Measurements from ENCODE around the gene RERG.

RERG gene

DNA sequence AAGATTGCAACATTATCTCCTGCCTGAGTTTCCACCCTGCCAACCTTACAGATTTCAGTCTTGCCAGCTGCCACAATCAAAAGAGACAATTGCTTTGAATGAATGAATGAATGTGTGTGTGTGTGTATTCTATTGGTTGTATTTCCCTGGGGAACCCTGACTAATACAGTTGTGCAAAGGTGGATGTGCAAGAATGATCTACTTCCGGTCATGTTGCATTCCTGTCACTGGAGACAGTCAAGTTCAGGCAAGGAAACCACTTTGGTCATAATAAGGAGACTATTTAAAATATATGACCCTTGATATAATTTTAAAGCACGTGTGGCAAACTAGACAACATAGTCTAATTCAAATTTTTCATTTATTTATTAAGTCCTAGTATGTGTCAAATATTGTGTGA is 13.1 kb downstream of the RERG start:
- Histone ChIP-seq H3K9ac (ENCODE audit: low read depth, low read length) (no peak overlapping the region), H3K36me3 (ENCODE audit: insufficient read depth, low read length) (no peaks in the 10 kb centered on the region), H3K9me3 (ENCODE audit: control insufficient read depth, insufficient read depth, low read length) (no peaks in the 10 kb centered on the region), H3K4me1 (ENCODE audit: insufficient read depth, low read length) (peaks cover 23% of the 10 kb centered on the region; the same call in 1 of the 2 replicates)

DNA sequence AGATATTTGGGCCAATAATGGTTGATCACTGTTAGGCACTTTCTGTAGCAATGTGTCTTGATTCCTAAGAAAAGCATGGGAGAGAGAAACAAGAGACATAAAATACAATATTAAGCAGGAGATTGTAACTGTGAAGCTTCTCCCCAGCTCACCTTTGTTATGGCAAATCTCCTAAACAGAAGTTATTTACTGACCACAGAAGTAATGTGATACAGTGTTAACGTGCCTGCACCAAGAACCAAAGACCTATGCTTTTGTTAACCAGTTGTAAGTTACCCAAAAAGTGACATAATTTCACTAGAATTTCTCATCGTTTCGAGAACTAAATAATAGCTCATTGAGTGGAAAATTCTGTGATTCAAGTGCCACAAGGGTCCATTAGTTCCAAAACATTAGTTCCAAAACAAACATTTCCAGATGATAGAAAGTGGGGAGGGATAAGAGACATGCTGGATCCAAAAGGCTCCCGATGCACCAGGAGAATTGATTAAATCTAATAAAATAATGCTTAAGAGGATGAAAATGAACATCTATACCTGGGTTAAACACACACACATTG is 14.3 kb downstream of the RERG start:
- Histone ChIP-seq H3K9ac (ENCODE audit: low read depth, low read length) (no peak overlapping the region), H3K9me3 (ENCODE audit: control insufficient read depth, insufficient read depth, low read length) (no peaks in the 10 kb centered on the region), H3K36me3 (ENCODE audit: insufficient read depth, low read length) (no peaks in the 10 kb centered on the region)

DNA sequence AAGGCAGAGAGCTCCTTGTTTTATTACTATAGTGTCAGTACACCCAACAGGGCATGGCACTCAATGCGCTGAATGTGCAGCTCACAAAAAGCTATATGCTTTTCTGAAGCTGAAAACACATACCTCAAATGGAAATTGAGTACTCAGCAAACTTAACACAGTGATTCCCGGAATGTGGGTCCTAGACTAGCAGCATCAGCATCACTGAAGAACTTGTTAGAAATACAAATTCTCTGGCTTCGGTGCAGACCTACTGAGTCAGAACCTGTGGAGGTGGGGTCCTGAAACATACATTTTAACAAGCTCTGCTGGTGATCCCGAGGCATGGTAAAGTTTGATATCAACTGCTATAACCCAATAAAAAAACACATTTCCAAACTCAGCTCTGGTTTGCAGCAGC is 14.9 kb downstream of the RERG start:
- H3K9me3 ChIP-seq (ENCODE audit: control insufficient read depth, insufficient read depth, low read length) = no peaks in the 10 kb centered on the region
- H3K36me3 ChIP-seq (ENCODE audit: insufficient read depth, low read length) = no peaks in the 10 kb centered on the region
- no peak overlapping the region for H3K9ac ChIP-seq (ENCODE audit: low read depth, low read length)
- peaks cover 23% of the 10 kb centered on the region; the same call in 1 of the 2 replicates for H3K4me1 ChIP-seq (ENCODE audit: insufficient read depth, low read length)

More for the DNA sequence above, 14.3 kb downstream of the RERG start:
- peaks cover 23% of the 10 kb centered on the region; the same call in 1 of the 2 replicates for H3K4me1 ChIP-seq (ENCODE audit: insufficient read depth, low read length)

DNA sequence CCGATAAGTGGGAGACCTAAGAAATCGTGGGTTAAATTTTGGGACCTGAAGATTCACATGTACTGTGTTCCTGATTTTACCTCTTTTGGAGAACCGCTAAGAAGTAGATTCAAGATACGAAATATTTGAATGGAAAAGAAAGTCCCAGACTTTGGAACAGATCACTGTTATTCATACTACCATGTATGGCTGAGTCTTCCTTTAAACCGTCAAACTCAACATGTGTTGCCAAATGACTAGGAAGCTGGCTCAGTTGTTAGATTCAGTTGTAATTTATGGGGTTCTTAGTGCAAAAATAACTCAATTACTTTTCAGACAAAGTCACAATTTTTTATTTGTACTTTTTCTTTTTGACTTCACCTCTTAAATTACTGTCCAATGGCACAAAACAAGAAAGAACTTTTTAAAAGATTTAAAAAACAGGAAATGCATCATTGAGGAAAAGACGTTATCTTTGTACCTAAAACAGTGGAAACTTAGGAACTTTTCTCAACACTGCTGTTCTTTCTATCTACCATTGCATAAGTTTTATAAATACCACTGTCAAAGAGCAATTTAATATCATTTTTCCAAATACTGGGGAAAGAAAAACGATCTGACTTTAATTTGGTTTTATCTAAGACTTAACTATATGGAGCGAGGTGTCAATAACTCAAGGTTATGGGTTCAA is 15.7 kb downstream of the RERG start:
- H3K4me1 ChIP-seq (ENCODE audit: insufficient read depth, low read length) = peaks cover 23% of the 10 kb centered on the region; the same call in 1 of the 2 replicates
- H3K36me3 ChIP-seq (ENCODE audit: insufficient read depth, low read length) = no peaks in the 10 kb centered on the region
- no peak overlapping the region for H3K9ac ChIP-seq (ENCODE audit: low read depth, low read length)
- H3K9me3 ChIP-seq (ENCODE audit: control insufficient read depth, insufficient read depth, low read length) = no peaks in the 10 kb centered on the region

DNA sequence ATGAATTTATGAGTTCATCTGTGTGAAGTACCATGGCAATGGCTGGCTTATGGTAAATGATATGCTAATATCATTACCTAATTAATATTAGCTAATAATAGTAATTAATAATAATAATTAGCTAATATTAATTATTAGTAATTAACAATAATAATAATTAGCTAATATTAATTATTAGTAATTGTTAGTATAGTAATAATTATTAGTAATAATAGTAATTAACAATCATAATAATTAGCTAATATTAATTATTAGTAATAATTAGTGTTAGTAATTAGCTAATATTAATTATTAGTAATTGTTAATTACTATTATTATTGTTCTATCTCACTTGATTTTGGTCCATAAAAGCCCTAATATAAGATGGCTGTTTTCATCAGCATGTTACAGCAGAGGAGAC is 19.8 kb downstream of the RERG start:
- no peak overlapping the region for H3K9ac ChIP-seq (ENCODE audit: low read depth, low read length)
- H3K9me3 ChIP-seq (ENCODE audit: control insufficient read depth, insufficient read depth, low read length) = no peaks in the 10 kb centered on the region
- H3K4me1 ChIP-seq (ENCODE audit: insufficient read depth, low read length) = peaks cover 7% of the 10 kb centered on the region; the same call in 1 of the 2 replicates
- no peaks in the 10 kb centered on the region for H3K36me3 ChIP-seq (ENCODE audit: insufficient read depth, low read length)

DNA sequence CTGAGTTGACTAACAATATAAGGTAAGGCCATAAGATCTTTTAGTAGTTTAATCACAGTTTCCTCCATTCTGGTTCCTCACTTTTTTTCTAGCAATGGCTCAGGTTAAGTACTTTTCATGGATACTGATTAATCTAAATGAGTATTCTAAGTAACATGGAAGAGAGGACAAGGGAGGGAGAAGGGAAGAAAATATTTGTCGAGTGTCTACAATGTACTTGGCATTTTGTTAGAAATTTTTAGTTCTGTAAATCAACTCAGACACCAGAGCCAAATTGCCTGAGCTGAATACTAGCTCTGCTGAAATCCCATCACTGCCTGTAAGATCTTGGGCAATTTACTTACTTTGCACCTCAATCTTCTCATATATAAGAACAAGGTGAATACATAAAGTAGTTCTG is 20.2 kb downstream of the RERG start:
- no peak overlapping the region for H3K9ac ChIP-seq (ENCODE audit: low read depth, low read length)

DNA sequence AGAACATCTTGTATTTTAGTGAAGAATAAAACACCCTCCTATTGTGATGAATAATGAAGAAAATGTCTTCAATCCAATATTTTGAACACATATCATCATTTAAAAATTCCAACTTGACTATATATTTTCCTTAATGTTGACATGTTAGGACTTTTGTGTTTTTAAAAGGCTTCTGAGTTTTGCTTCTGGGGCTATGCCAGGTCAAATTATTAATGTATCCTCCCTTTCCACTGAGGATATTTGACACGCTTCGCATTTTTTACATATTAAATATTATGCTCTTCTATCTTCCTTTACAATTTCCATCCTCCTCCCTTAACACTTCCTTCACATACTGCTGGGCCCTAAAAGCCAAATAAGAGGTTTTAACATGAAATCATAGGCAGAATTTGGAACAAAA is 20.6 kb downstream of the RERG start:
- Histone ChIP-seq H3K36me3 (ENCODE audit: insufficient read depth, low read length) (no peaks in the 10 kb centered on the region), H3K9me3 (ENCODE audit: control insufficient read depth, insufficient read depth, low read length) (no peaks in the 10 kb centered on the region), H3K9ac (ENCODE audit: low read depth, low read length) (no peak overlapping the region), H3K4me1 (ENCODE audit: insufficient read depth, low read length) (no peaks in the 10 kb centered on the region)

More for the DNA sequence above, 20.2 kb downstream of the RERG start:
- Histone ChIP-seq H3K36me3 (ENCODE audit: insufficient read depth, low read length) (no peaks in the 10 kb centered on the region), H3K4me1 (ENCODE audit: insufficient read depth, low read length) (peaks cover 3% of the 10 kb centered on the region; the same call in 1 of the 2 replicates), H3K9me3 (ENCODE audit: control insufficient read depth, insufficient read depth, low read length) (no peaks in the 10 kb centered on the region)

DNA sequence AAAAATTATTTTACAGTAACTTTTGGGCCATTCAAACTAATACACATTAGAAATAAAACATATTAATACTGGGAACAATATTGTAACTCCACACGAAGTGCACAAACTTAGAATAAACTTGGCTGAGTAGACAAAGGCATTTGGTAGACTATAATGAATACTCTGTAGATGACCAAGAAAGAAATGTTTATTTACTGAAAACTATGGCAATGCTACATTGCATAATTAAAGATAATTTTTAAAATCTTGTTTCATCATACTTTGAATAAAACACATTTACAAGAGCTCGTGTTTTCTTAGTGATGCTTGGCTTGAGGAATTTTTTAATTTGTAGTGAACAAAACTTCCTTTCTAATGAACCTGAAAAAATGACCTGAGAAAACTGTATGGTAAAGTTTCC is 21.3 kb downstream of the RERG start:
- H3K9me3 ChIP-seq (ENCODE audit: control insufficient read depth, insufficient read depth, low read length) = no peaks in the 10 kb centered on the region
- H3K4me1 ChIP-seq (ENCODE audit: insufficient read depth, low read length) = no peaks in the 10 kb centered on the region
- no peaks in the 10 kb centered on the region for H3K36me3 ChIP-seq (ENCODE audit: insufficient read depth, low read length)
- no peak overlapping the region for H3K9ac ChIP-seq (ENCODE audit: low read depth, low read length)

DNA sequence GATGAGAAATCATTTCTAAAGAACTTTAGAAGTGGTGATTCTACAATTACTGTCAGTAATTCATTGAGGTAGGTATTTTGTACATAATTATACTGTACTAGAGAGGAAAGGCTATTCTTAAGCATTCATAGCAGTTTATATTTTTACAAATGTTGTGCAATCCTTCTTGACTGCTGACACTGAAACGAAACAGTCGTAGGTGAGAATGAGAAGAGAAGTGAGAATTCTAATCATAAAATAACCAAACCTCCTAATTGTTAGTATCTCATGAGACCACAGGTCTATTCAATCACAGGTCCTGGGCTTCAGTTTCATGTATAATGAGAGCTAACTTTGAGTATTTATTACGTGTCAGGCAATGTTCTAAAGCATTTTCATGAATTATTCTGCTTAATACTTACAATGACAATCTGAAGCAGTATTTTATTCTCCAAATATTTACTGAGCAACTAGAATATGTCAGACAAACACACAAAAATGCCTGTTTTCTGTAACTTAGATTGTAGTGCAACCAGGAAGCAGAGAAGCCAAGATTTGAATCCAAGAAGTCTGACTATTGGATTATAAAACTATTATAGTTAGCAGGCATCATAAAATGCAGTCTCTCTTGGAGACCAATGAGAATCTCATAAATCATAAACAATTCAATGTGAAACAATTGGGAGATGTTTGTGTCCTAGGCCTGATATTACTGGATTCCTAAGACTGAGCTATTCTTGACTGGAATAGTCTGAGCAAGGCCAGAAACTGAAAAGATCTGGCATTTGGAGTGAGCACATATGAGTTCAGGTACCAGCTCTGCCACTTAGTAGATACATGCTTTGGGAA is 24.3 kb downstream of the RERG start:
- Histone ChIP-seq H3K4me1 (ENCODE audit: insufficient read depth, low read length) (no peaks in the 10 kb centered on the region), H3K9ac (ENCODE audit: low read depth, low read length) (no peak overlapping the region), H3K9me3 (ENCODE audit: control insufficient read depth, insufficient read depth, low read length) (no peaks in the 10 kb centered on the region), H3K36me3 (ENCODE audit: insufficient read depth, low read length) (no peaks in the 10 kb centered on the region)

DNA sequence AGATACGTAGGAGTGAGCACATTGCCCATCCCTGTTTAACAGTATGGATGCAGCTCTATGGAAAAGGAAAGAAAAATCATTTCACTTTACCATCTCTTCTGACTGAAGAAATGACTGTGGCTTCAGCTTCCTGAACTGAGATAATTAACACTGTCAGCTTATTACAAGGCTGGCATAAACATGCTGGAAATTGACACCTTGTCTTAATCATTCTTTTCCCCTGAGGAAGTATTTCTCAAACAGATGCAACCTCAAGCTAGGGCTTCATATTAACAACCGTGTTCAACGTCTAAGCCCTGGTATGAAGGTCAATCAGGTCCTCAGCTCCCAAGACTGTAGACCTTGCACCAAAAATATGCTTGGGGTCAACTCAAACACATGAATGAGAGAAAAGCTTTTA is 25.0 kb downstream of the RERG start:
- no peaks in the 10 kb centered on the region for H3K36me3 ChIP-seq (ENCODE audit: insufficient read depth, low read length)
- no peaks in the 10 kb centered on the region for H3K4me1 ChIP-seq (ENCODE audit: insufficient read depth, low read length)

DNA sequence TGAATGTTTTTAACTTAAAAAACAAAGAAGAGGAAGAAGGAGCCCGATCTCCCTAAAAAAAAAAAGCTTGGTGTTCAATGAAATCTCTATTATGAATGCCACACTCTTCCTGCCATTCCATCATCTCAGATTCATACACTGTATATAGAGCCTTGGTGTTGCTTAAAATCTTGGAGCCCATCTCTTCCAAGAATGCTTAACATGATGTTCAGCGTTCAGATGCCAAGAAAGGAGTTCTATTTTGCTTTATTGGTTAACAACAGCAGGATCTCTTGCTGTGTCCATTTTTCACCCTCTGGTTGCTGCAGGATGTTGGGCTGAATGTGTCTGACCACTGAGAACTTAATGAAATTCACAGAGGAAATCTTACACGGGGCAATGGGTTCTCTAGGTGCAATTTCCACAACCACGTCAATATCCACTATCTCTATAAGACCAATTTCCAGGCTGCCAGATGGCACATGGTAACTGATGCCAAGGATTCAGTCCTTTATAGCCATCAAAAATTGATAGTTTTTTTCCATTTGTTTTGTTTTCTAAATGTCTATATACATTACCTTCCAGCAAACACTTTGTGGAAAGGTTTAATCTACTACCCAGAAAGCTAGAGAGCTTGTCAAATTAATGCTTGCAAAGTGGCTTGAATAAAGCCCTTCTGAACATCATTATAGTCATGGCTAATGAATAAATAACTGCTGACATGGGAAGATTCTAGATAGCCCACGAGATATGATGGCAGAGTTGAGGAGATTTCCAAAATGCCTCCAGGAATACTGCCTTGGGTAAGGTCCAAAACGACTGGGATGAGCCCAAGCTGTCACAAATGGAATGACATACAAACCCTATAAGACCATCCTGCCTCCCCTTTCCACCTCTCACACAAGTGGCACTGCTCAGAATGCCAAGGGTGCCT is 26.5 kb downstream of the RERG start:
- H3K4me1 ChIP-seq (ENCODE audit: insufficient read depth, low read length) = no peaks in the 10 kb centered on the region
- H3K9ac ChIP-seq (ENCODE audit: low read depth, low read length) = no peak overlapping the region
- no peaks in the 10 kb centered on the region for H3K9me3 ChIP-seq (ENCODE audit: control insufficient read depth, insufficient read depth, low read length)
- H3K36me3 ChIP-seq (ENCODE audit: insufficient read depth, low read length) = no peaks in the 10 kb centered on the region

More for the DNA sequence above, 25.0 kb downstream of the RERG start:
- no peaks in the 10 kb centered on the region for H3K9me3 ChIP-seq (ENCODE audit: control insufficient read depth, insufficient read depth, low read length)
- H3K9ac ChIP-seq (ENCODE audit: low read depth, low read length) = no peak overlapping the region

DNA sequence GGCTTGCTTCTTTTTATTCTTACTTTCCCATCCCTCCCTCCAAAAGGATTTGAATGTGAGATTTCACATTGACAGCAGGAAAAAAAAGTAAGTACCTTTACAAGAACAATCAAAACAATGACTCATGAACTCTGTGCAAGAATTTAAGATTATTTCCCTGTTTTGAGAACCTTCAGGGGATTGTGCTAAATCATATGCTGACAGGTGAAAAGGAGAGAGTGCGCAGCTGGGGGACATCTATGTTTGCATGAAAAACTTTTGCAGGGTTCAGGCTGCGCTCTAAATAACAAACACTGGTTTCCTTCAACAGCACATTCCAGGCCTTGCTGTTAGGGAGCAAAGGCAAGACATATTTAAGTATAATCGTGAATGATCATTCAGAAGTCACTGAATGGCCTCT is 27.3 kb downstream of the RERG start:
- no peaks in the 10 kb centered on the region for H3K4me1 ChIP-seq (ENCODE audit: insufficient read depth, low read length)
- no peaks in the 10 kb centered on the region for H3K36me3 ChIP-seq (ENCODE audit: insufficient read depth, low read length)
- no peak overlapping the region for H3K9ac ChIP-seq (ENCODE audit: low read depth, low read length)
- no peaks in the 10 kb centered on the region for H3K9me3 ChIP-seq (ENCODE audit: control insufficient read depth, insufficient read depth, low read length)

DNA sequence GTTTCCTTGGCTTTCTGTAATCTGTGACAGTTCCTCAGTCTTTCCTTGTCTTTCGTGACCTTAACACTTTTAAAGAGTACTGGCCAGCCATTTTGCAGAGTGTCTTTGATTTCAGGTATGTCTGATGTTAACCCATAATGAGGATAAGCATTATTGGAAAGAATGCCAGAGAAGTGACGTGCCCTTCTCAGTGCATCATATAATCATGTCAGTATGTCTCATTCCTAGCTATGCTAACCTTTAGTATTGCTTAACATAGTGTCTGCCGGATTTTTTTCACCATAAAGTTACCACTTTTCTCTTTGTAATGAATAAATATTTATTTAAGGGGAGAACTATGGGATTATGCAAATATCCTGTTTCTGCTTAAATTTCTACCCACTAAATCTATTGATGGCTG is 28.5 kb downstream of the RERG start:
- H3K36me3 ChIP-seq (ENCODE audit: insufficient read depth, low read length) = no peaks in the 10 kb centered on the region
- H3K4me1 ChIP-seq (ENCODE audit: insufficient read depth, low read length) = no peaks in the 10 kb centered on the region
- no peaks in the 10 kb centered on the region for H3K9me3 ChIP-seq (ENCODE audit: control insufficient read depth, insufficient read depth, low read length)
- H3K9ac ChIP-seq (ENCODE audit: low read depth, low read length) = no peak overlapping the region

DNA sequence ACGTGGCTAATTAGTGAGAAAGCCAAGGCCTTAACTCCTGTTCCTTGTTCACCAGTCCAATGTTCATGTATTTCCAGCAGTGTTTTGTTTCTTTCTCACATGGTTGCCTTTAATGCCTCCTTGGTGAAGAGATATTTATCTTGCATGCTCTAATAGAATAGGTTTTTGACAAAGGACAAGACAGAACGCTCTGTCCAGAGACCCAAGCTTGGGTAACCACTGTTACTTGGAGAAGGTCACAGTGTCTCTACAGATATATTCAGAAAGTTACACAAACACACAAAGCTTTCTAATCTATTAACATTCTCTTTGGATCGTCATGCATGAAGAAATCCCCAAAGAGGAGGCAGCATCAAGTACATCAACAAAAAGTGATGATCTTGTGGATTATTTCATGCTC is 33.1 kb downstream of the RERG start:
- no peaks in the 10 kb centered on the region for H3K36me3 ChIP-seq (ENCODE audit: insufficient read depth, low read length)
- H3K9me3 ChIP-seq (ENCODE audit: control insufficient read depth, insufficient read depth, low read length) = no peaks in the 10 kb centered on the region
- H3K4me1 ChIP-seq (ENCODE audit: insufficient read depth, low read length) = no peaks in the 10 kb centered on the region
- no peak overlapping the region for H3K9ac ChIP-seq (ENCODE audit: low read depth, low read length)
